WI38 (cell line): ENCODE measurements around the gene CENATAC.
"Not testable (repeated sequence)": the region's sequence is repeated elsewhere in the genome, so short reads cannot be mapped to it uniquely, and the experiment has no call there.

ENCODE experiments used
- H3K4me3 ChIP-seq: 2 replicates; pipeline ENCODE4 v1.5.1; 2011; ENCODE audit warnings: low read depth, mild to moderate bottlenecking, control low read depth, low read length
- TF ChIP-seq, protein P1 (sequence below): IDR thresholded peaks from 2 replicates; pipeline ENCODE4 v1.5.1; 2012; ENCODE audit warnings: low read depth, mild to moderate bottlenecking, control low read depth, low read length

Gene CENATAC

DNA sequence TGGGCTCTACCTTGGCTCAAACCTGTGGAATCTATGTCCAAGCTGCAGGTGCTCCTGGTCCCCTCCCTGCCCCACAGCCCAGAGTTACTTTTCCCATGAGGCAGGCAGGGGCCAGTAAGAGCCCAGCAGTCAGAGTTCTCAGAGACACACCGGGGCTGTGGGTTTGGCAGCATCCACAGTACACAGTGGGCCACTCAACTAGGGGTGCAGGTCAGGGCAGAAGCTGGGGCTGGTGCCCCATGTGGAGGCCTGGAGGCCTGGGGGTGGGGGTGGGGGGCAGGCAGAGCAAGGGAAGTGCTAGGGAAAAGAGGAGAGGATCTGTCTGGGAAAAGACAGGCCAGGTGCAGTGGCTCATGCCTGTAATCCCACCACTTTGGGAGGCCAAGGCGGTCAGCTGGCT lies 39.4 kb upstream of the CENATAC start:
- no peak overlapping the region for H3K4me3 ChIP-seq
- TF ChIP-seq, protein P1, sequence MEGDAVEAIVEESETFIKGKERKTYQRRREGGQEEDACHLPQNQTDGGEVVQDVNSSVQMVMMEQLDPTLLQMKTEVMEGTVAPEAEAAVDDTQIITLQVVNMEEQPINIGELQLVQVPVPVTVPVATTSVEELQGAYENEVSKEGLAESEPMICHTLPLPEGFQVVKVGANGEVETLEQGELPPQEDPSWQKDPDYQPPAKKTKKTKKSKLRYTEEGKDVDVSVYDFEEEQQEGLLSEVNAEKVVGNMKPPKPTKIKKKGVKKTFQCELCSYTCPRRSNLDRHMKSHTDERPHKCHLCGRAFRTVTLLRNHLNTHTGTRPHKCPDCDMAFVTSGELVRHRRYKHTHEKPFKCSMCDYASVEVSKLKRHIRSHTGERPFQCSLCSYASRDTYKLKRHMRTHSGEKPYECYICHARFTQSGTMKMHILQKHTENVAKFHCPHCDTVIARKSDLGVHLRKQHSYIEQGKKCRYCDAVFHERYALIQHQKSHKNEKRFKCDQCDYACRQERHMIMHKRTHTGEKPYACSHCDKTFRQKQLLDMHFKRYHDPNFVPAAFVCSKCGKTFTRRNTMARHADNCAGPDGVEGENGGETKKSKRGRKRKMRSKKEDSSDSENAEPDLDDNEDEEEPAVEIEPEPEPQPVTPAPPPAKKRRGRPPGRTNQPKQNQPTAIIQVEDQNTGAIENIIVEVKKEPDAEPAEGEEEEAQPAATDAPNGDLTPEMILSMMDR: no peak

DNA sequence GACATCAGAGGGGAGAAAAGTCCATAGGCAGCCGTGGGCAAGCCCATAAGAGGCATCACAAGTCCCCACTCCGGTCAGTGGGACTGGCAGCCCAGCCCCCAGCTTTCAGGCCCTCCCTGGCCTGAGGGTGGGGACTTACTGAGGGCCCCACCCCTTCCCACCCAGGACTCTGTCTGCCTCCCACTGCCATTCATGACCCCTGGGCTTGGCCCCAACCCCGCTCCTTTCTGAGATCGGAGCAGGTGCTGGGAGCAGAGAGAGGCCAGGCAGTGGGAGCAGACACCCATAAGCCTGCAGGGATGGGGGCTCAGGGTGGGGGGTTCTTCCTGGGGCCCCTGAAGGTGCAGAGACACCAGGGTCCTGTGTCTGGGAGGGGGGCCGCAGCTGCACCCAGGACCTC lies 36.7 kb upstream of the CENATAC start:
- TF ChIP-seq, protein P1: no peak
- H3K4me3 ChIP-seq: no peak overlapping the region

DNA sequence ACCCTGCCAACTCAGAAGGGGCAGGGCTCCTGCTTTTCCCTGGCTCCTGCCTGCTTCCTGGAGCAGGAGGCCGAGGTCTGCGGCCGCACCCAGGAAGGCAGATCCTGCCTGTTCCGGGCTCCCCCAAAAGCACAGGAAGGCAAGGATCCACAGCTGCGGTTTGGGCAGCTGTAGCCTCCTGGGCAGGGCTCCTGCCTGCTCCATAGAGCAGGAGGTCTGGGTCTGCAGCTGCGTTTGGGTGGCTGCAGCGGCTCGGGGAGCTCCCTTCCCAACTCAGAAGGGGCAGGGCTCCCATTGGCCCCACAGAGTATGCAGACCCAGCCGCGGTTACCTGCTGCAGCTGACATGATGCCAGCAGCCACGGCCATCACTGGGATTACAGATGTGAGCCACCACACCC lies 36.3 kb upstream of the CENATAC start:
- H3K4me3 ChIP-seq: no peak overlapping the region
- TF ChIP-seq, protein P1: no peak

DNA sequence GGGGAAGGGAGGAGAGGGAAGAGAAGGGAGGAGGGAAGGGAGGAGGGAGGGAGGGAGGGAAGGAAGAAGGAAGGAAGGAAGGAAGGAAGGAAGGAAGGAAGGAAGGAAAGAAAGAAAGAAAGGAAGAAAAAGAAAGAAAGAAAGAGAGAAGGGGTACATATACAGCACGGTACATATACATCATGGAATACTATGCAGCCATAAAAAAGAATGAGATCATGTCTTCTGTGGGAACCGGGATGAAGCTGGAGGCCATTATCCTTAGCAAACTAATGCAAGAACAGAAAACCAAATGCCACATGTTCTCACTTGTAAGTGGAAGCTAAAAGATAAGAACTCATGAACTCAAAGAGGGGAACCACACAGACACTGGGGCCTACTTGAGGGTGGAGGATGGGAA lies 28.4 kb upstream of the CENATAC start:
- H3K4me3 ChIP-seq: not testable (repeated sequence)

DNA sequence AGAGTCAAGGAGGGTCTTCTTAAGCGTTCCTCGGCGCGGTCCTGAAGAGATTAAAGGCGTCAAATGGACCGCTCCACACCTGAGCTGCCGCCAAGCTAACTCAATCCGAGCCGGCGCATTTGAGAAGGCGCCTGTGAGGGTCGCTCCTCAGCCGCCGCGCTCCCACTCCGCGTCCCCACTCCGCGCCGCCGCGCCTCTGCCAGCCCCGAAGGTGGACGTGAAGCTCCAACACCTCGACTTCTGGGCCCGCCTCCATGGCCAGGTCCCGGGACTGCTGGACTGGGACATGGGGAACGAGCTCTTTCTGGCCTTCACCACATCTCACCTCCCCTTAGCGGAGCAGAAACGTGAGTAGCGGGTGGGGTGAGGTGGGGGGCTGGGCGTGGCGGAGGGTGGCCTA lies 26.3 kb upstream of the CENATAC start, which contains the start of gene FOXR1:
Gene FOXR1, plus strand, starts transcription at position 116 of the 400 bp plus-strand sequence. Its CDS starts 171 bp downstream, at position 287.
- TF ChIP-seq, protein P1: no peak
- no peak within 1 kb of the TSS for H3K4me3 ChIP-seq

DNA sequence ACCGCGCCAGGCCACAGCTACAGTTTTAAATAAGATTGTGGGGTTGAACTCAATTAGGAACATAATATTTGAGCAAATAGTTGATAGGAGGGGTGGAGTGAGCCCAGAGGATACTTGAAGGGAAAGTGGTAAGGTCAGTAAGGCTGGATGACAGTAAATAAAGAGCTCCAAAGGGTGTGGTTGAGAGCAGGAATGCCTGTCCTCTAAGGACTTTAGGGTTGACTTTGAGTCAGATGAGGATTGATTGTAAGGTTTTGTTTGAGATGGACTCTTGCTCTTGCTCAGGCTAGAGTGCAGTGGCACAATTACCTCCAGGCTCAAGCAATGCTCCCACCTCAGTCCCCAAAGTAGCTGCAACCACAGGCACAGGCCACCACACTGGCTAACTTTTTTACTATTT lies 24.0 kb upstream of the CENATAC start:
- TF ChIP-seq, protein P1: no peak
- H3K4me3 ChIP-seq: no peak overlapping the region

DNA sequence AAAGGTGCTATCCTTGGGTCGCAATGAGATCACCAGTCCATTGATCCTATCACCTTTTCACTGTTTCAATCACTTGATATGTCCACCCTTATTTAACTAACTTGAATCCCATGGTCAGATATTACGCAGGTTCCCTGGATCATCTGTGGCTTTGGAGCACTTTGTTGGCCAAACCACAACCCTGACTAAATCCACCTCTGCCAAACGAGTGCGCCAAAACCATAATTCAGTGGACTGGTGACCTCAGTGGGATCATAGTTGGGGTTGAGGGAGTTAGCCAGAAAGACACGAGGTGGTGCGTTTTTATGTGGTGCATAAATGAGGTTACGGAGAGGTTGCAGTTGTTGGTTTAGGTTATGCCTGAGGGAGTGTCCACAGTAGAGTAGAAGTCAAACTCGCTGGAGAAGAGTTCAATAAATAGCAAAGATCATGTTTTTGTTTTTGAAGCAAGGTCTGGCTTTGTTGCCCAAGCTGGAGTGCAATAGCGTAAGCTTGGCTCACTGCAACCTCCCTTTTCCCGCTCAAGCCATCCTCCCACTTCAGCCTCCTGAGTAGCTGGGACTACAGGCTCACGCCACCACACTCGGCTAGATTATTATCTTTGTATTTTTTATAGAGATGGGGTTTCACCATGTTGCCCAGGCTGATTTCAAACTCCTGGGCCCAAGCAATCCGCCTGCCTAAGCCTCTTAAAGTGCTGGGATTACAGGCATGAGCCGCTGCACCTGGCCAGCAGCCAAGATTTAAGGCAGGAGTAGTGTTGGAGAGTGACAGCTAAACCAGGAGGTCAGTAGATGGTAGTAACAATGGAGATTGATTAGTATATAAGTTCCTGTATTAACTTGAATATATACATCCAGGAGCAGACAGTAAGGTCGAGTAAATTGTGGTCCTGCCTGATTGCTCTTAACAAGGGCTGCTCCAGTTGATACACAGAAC lies 21.9 kb upstream of the CENATAC start:
- no peak overlapping the region for H3K4me3 ChIP-seq
- TF ChIP-seq, protein P1: no peak
